Adipocyte (in vitro differentiated cells): ENCODE data around the gene SCNN1B.
"Not testable (repeated sequence)": the region's sequence is repeated elsewhere in the genome, so short reads cannot be mapped to it uniquely, and the experiment has no call there.

ENCODE experiments used
- DNase-seq: peaks from one replicate; pipeline ENCODE4 v3.0.0-alpha.2; 2015; ENCODE audit warnings: low read depth
- H3K27me3 ChIP-seq: replicated peaks from 2 replicates; pipeline ENCODE4 v1.7.0; 2013; ENCODE audit warnings: mild to moderate bottlenecking, low read length, moderate library complexity; ENCODE audit not compliant: control insufficient read depth, insufficient read depth
- H3K36me3 ChIP-seq: 2 replicates; pipeline ENCODE4 v1.7.0; 2013; ENCODE audit warnings: low read length, mild to moderate bottlenecking, moderate library complexity; ENCODE audit not compliant: control insufficient read depth, insufficient read depth, severe bottlenecking
- H3K4me1 ChIP-seq: 2 replicates; pipeline ENCODE4 v1.7.0; 2013; ENCODE audit warnings: mild to moderate bottlenecking, low read length, moderate library complexity; ENCODE audit not compliant: control insufficient read depth, insufficient read depth
- H3K4me3 ChIP-seq: 2 replicates; pipeline ENCODE4 v1.7.0; 2013; ENCODE audit warnings: mild to moderate bottlenecking, low read length, moderate library complexity
- H3K9ac ChIP-seq: 2 replicates; pipeline ENCODE4 v1.7.0; 2013; ENCODE audit warnings: mild to moderate bottlenecking, low read length, moderate library complexity
- H3K9me3 ChIP-seq: 2 replicates; pipeline ENCODE4 v1.7.0; 2013; ENCODE audit warnings: mild to moderate bottlenecking, low read length, moderate library complexity; ENCODE audit not compliant: control insufficient read depth

The SCNN1B gene

DNA sequence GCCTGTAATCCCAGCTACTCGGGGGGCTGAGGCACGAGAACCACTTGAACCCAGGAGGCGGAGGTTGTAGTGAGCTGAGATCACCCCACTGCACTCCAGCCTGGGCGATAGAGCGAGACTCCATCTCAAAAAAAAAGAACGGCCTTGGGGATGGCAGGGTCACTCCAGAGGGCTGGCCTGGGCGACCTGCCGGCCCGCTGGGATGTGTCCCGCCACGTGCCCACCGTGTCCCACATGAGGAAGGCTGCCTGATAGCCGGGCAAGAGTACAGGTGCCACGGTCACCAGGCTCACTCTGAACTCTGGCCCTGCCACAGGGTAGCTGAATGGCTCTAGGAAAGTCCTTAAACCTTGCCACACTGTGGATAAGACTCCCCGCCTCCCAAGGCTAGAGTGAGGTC is 83.3 kb downstream of the SCNN1B start:
- H3K9ac ChIP-seq = no peak overlapping the region
- H3K4me3 ChIP-seq = no peak overlapping the region
- DNase-seq = no peak
- H3K9me3 ChIP-seq = no peaks in the 10 kb centered on the region
- H3K27me3 ChIP-seq = no peaks in the 10 kb centered on the region
- H3K4me1 ChIP-seq = no peaks in the 10 kb centered on the region
- peaks cover 11% of the 10 kb centered on the region for H3K36me3 ChIP-seq

DNA sequence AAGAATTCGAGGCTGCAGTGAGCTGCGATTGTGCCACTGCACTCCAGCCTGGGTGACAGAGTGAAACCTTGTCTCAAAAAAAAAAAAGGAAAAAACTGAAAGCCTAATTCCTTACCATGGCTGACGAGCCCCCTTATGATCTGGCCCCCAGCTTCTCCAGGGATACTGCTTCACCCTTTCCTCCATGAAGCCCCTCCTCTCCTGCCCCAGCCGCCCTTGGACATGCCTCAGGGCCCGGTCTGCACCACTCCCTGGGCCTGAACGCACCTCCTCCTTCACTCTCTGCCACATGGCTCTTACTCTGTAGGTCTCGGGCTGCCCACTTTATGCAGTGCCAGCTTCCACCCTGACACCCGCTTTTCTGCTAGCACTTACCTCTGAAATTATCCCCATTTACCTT is 85.6 kb downstream of the SCNN1B start:
- peaks cover 32% of the 10 kb centered on the region for H3K36me3 ChIP-seq
- no peak for DNase-seq
- no peak overlapping the region for H3K4me3 ChIP-seq
- H3K4me1 ChIP-seq = no peaks in the 10 kb centered on the region
- H3K9me3 ChIP-seq = no peaks in the 10 kb centered on the region
- no peaks in the 10 kb centered on the region for H3K27me3 ChIP-seq
- H3K9ac ChIP-seq = no peak overlapping the region

DNA sequence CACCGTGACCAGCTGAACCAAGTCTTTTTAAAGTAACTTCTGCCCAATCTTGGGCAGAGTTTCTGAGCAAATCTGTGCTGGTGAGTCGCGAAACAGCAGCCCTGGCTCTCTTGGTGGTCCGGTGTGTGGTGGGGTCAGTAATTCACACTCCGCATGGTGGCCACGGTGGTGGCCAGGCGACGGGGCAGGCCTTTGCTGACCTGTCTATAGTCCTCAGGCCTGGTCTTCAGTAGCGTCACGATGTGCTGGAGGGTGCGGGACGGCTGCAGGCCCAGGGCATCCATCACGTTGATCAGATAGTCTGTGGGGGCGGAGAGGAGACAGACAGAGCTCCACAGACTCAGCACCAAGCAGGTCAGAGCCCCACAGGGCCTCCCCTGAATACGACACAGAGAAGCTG is 86.7 kb downstream of the SCNN1B start:
- Histone ChIP-seq H3K9me3 (no peaks in the 10 kb centered on the region), H3K27me3 (no peaks in the 10 kb centered on the region), H3K4me1 (no peaks in the 10 kb centered on the region), H3K9ac (no peak overlapping the region), H3K4me3 (no peak overlapping the region), H3K36me3 (peaks cover 40% of the 10 kb centered on the region)
- no peak for DNase-seq

DNA sequence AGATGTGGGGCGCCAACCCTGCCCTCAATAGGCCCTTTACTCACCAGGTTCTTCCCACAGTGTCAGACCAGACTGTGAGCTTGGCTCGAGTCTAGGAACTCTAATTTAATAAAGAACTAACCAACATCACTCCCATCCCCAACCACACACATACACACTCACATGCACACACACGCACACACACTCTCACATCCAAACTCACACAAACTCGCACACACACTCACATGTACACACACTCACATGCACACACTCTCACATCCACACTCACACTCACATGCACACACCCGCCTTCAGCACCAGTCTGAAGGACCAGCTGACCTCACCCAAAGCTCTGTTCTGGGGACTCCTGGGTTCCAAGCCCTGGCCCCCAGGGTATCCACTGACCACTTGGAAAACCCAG is 87.1 kb downstream of the SCNN1B start:
- Histone ChIP-seq H3K27me3 (no peaks in the 10 kb centered on the region), H3K9ac (no peak overlapping the region), H3K4me1 (no peaks in the 10 kb centered on the region), H3K36me3 (peaks cover 41% of the 10 kb centered on the region), H3K4me3 (no peak overlapping the region), H3K9me3 (no peaks in the 10 kb centered on the region)
- no peak for DNase-seq

DNA sequence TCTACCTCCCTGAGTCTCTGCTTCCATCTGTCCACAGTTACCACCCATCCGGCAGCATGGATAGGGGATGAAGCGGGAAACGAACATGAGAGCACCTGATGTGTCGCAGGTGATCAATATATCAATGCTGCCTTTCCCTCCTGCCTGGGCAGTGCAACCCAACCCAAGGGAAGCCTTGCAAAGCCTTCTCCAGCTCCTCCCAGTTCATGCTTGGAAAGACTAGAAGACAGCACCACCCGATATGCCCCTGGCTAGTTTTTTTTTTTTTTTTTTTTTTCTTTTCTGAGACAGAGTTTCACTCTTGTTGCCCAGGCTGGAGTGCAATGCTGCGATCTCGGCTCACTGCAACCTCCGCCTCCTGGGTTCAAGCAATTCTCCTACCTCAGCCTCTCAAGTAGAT is 87.8 kb downstream of the SCNN1B start:
- H3K36me3 ChIP-seq = peaks cover 45% of the 10 kb centered on the region
- not testable (repeated sequence) for H3K9me3 ChIP-seq, H3K9ac ChIP-seq, H3K4me3 ChIP-seq, H3K4me1 ChIP-seq, DNase-seq, H3K27me3 ChIP-seq

DNA sequence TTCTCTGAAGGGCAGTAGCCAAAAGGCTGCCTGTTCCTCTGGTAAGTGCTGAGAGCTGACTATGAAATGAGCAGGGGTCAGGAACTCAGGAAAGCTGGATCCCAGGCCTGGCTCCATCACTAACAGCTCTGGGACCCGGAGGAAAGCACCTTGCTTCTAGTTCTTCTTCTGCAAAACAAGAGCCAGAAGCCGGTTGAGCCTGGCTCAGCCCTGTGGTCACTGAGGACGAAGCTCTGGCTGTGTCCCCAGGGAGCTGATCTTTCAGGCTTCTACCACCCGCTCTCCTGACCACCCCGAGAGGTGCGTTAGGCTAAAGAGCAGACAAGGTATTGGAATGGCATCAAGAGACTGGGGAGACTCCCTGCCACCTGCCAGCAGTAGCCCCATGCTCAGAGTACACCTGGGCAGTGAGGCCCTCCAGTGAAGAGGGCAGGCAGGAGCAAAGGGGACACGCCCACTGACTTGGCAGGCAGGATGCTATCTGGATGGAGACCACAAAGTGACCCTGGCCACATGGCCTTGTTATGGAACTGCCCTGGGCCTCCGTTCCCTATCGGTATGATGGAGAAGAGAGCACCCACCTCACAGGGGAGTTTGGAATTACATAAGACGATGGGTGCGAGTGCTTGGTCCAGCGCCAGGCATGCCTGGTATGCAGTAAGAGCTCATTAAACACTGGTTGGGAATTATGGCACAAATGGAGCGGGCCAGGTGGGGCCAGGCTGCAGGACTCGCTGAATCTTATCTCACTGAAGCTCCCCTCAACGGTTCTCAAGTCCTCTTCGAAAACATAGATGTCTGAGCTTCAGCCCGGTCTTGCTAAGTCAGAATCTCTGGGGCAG is 89.5 kb downstream of the SCNN1B start:
- Histone ChIP-seq H3K9me3 (no peaks in the 10 kb centered on the region), H3K36me3 (peaks cover 54% of the 10 kb centered on the region), H3K9ac (no peak overlapping the region), H3K4me1 (no peaks in the 10 kb centered on the region), H3K27me3 (no peaks in the 10 kb centered on the region), H3K4me3 (no peak overlapping the region)
- DNase-seq = no peak

DNA sequence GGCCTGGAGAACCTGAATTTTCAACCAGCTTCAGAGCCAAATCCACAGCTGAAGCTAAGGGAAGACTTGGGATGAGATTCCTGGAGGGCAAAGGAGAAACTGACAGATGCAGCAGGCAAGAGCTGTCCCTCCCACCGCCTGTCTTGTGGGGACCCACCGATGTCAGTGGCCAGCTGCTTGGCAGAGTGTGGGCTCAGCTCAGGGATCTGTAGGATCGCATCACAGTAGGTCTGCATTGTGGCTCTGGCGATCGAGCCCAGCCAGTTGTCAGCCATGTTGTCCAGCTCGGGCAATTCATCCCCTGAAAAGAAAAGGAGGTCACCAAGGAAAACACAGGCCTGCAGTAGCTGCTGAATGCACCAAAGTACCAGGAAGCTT is 90.1 kb downstream of the SCNN1B start:
- H3K9me3 ChIP-seq = no peaks in the 10 kb centered on the region
- H3K9ac ChIP-seq = no peak overlapping the region
- H3K36me3 ChIP-seq = peaks cover 56% of the 10 kb centered on the region
- H3K27me3 ChIP-seq = no peaks in the 10 kb centered on the region
- no peak for DNase-seq
- no peak overlapping the region for H3K4me3 ChIP-seq
- no peaks in the 10 kb centered on the region for H3K4me1 ChIP-seq

DNA sequence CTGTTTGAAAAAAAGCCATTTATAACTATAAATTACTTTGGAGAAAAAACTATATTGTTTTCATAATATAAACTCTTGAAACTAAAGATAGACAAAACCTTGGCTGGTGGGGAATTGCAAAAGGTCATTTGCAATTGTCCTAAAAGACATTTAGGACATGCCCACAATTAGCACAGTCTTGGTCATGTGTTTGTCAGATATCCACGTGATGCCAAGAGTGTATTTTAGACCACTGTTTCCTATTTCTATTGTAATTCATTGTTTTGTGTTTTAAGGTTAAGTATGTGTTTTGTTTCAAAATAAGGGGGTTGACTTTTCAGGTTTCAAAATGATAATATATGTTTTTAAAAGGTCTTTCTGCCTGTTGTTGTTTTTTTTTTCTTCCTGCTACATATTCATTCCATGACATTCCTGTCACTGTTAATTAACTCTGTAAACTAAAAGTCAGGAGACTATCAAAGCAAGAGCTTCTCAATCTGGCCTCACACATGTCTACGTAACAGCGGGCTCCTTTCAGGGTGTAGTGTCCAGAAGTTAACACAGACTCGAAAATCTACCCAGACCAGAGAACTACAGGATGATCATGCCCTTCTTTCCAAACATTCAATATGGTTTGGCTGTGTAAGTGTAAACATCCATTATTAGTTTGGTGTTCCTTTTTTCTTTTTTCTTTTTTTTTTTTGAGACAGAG is 92.2 kb downstream of the SCNN1B start:
- H3K9ac ChIP-seq = no peak overlapping the region
- no peaks in the 10 kb centered on the region for H3K9me3 ChIP-seq
- no peaks in the 10 kb centered on the region for H3K4me1 ChIP-seq
- H3K27me3 ChIP-seq = no peaks in the 10 kb centered on the region
- peaks cover 72% of the 10 kb centered on the region for H3K36me3 ChIP-seq
- DNase-seq = no peak
- no peak overlapping the region for H3K4me3 ChIP-seq

DNA sequence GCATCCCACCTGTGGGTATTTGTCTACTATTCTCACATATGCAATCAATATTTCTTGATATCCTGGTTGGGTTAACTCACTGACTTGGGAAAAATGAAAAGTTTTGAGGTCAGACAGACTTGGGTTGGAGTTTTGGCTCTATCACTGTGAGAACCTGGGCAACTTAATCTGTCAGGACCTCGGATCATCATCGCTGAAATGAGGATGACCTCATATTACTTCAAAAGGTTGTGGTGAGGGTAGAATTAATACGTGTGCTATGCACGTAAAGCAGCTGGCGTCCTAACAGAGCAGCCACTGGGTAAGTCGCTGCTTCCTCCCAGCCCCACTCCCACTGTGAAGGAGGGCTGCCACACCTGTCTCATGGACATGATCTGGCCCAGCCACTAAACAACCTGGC is 93.6 kb downstream of the SCNN1B start:
- no peak overlapping the region for H3K9ac ChIP-seq
- no peaks in the 10 kb centered on the region for H3K9me3 ChIP-seq
- no peaks in the 10 kb centered on the region for H3K27me3 ChIP-seq
- H3K4me3 ChIP-seq = no peak overlapping the region
- H3K36me3 ChIP-seq = peaks cover 78% of the 10 kb centered on the region
- H3K4me1 ChIP-seq = no peaks in the 10 kb centered on the region
- no peak for DNase-seq

DNA sequence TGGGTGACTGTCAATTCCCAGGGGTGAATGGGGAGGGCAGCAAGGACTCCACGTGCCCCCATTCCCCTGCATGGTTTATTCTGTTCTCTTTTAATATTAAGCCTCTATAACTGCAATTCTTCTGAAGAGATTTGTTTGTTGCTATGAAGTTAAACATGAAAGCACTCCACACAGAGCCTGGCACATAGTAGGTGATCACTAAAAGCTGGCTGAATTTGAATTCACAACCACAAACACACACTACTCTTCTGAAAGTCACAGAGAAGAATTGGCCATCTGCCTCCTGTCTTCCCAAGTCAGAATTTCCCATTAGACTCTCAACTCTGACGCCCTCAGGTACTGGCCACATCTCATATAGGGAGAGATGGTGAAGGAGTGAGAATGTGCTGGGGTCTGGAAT is 95.4 kb downstream of the SCNN1B start:
- no peak overlapping the region for H3K9ac ChIP-seq
- H3K4me1 ChIP-seq = no peaks in the 10 kb centered on the region
- H3K9me3 ChIP-seq = no peaks in the 10 kb centered on the region
- DNase-seq = no peak
- H3K36me3 ChIP-seq = peaks cover 78% of the 10 kb centered on the region
- no peak overlapping the region for H3K4me3 ChIP-seq
- no peaks in the 10 kb centered on the region for H3K27me3 ChIP-seq

DNA sequence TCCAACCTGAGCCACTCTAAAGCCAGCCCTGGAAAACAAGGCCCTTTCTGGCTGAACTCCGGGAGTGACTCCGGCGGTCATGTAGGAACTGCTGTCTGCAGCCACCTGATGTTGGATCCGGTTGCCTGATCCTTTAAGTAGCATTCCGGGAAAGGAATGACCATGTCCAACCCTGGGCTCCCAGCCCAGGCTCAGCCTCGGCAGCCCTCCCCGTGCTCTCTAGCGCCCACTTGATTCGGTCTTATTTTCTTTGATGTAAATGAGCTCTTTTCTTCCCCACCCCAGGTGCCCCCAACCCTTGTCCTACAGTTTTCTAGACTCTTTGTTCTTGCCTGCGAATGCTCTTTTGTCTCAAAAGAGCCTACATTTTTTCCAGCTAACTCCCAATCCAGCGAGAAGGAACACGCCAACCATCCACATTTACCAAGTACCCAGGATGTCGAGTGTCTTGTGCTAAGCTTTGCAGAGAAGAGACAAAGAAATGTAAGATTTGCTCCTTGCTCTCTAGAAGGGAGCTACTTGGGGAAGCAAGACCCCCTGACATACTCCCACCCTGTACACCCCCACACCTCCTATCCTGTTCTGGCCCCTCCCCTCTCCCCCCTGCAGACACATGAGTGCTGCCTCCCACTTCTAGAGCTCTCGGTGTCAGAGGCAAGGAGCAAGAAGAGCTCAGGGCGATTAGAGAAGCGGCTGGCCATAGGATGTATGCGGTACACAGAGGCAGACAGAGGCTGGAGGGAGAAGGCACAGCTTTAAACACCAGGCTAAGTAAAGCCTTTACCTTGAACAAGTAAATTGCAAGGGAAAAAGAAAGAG is 97.1 kb downstream of the SCNN1B start:
- Histone ChIP-seq H3K36me3 (peaks cover 85% of the 10 kb centered on the region), H3K4me1 (no peaks in the 10 kb centered on the region), H3K4me3 (no peak overlapping the region), H3K9me3 (no peaks in the 10 kb centered on the region), H3K9ac (no peak overlapping the region), H3K27me3 (no peaks in the 10 kb centered on the region)
- no peak for DNase-seq
